ENCODE data around the gene MIXL1. TPM values are rescaled to one million over a fixed set of nuclear protein-coding genes. Genes with fewer than 3 reads are reported as not detected.

The MIXL1 gene
- total RNA-seq, 4 donors from 2014 or later: 0.32 TPM; not detected in 3

DNA sequence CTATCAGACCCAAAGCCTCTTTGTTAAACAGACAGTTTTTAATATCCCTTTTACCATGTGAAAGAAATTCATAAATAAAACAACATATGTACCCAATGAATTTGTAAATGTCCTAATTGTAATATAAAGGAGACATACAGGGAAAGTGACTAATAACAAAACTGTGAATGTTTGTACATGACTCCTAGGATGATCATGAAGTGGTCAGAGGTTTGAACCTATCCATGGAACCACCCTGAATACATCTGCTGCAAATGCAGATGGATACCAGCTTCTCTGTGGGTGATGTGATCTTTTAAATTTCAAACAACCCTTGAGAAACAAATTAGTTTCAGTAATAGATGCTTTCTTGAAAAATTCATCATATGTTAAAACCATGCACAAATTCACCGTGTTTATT is 20.2 kb upstream of the MIXL1 start:
- no peak for DNase-seq
- no peak overlapping the region for H3K4me3 ChIP-seq
- H3K27me3 ChIP-seq: no peaks in the 10 kb centered on the region
- TF ChIP-seq, protein P1, sequence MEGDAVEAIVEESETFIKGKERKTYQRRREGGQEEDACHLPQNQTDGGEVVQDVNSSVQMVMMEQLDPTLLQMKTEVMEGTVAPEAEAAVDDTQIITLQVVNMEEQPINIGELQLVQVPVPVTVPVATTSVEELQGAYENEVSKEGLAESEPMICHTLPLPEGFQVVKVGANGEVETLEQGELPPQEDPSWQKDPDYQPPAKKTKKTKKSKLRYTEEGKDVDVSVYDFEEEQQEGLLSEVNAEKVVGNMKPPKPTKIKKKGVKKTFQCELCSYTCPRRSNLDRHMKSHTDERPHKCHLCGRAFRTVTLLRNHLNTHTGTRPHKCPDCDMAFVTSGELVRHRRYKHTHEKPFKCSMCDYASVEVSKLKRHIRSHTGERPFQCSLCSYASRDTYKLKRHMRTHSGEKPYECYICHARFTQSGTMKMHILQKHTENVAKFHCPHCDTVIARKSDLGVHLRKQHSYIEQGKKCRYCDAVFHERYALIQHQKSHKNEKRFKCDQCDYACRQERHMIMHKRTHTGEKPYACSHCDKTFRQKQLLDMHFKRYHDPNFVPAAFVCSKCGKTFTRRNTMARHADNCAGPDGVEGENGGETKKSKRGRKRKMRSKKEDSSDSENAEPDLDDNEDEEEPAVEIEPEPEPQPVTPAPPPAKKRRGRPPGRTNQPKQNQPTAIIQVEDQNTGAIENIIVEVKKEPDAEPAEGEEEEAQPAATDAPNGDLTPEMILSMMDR (IDR thresholded peaks at IDR 0.05): no peak
- TF ChIP-seq POLR2A (IDR thresholded peaks at IDR 0.05) (no peak), POLR2AphosphoS5 (IDR thresholded peaks at IDR 0.05) (no peak), EP300 (IDR thresholded peaks at IDR 0.05; ENCODE audit: low read depth) (no peak)
- 86 to 100% methylated on average over 1 of the region's 1 CpG for WGBS, 2 donors (ENCODE audit: low coverage in 1 of 2)
- intact Hi-C loops (cut with DNase I; ENCODE audit: low total_unique reads) (no loop called here), in situ Hi-C loops (cut with MboI; ENCODE audit: low pct_ligation_motif_present in 1 of 4, low pct_unique_long_range_greater_than_20kb in 1 of 4, low sequenced_read_pairs in 3 of 4) (loop anchor here in 1 of 4 donors (25.0 kb wide), 1 partner anchor 134 kb away; no protein-coding TSS in a partner anchor)
- no peak overlapping the region for H3K27ac ChIP-seq
- H3K9me3 ChIP-seq: no peaks in the 10 kb centered on the region
- no peaks in the 10 kb centered on the region for H3K4me1 ChIP-seq
- H3K36me3 ChIP-seq: no peaks in the 10 kb centered on the region

DNA sequence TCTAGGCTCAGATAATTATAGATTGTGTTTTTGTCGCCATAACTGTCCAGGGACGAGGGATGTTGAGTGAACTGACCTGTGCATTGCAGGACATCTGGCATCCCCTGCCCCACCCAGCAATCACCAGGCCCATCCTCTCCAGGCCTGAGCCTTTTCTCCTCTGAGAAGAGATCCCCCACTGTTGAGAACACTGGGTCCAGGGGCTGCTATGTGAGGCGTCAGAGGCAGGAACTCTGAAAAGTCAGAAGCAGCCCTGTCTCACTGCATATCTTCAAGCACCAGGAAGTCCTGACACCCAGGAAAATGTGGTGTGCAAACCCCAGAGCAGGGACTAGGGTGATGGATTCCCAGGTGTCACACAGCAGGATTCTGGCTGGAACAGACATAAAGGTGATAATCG is 19.8 kb upstream of the MIXL1 start:
- no peak overlapping the region for H3K27ac ChIP-seq
- DNase-seq: no peak
- 80 to 88% methylated on average over 1 to 4 of the region's 4 CpGs for WGBS, 2 donors (ENCODE audit: low coverage in 1 of 2)
- TF ChIP-seq, protein P1 (IDR thresholded peaks at IDR 0.05): no peak
- TF ChIP-seq EP300 (IDR thresholded peaks at IDR 0.05; ENCODE audit: low read depth): no peak
- no peak for TF ChIP-seq POLR2A (IDR thresholded peaks at IDR 0.05)
- no peak for TF ChIP-seq POLR2AphosphoS5 (IDR thresholded peaks at IDR 0.05)
- no peak overlapping the region for H3K4me3 ChIP-seq
- H3K4me1 ChIP-seq: no peaks in the 10 kb centered on the region
- intact Hi-C loops (cut with DNase I; ENCODE audit: low total_unique reads) (no loop called here), in situ Hi-C loops (cut with MboI; ENCODE audit: low pct_ligation_motif_present in 1 of 4, low pct_unique_long_range_greater_than_20kb in 1 of 4, low sequenced_read_pairs in 3 of 4) (loop anchor here in 1 of 4 donors (25.0 kb wide), 1 partner anchor 134 kb away; no protein-coding TSS in a partner anchor)
- H3K9me3 ChIP-seq: no peaks in the 10 kb centered on the region
- no peaks in the 10 kb centered on the region for H3K36me3 ChIP-seq
- no peaks in the 10 kb centered on the region for H3K27me3 ChIP-seq

DNA sequence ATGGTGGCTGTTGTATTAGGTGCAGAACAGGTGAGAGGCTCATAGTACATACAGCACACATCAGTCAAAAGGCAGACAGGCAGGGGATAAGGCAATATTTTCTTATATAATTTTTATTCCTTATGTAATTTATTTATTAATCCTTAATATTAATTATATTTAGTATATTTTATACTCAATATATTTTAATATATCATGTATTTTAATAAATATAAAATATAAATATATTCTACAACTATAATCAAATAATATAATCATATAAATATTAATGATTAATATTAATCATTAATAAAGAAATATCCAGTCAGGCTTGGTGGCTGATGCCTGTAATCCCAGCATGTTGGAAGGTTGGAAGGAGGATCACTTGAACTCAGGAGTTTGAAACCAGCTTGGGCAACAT is 19.3 kb upstream of the MIXL1 start:
- DNase-seq: no peak
- intact Hi-C loops (cut with DNase I; ENCODE audit: low total_unique reads) (no loop called here), in situ Hi-C loops (cut with MboI; ENCODE audit: low pct_ligation_motif_present in 1 of 4, low pct_unique_long_range_greater_than_20kb in 1 of 4, low sequenced_read_pairs in 3 of 4) (loop anchor here in 1 of 4 donors (25.0 kb wide), 1 partner anchor 133 kb away; no protein-coding TSS in a partner anchor)
- no peak overlapping the region for H3K4me3 ChIP-seq
- TF ChIP-seq POLR2AphosphoS5 (IDR thresholded peaks at IDR 0.05): no peak
- TF ChIP-seq, protein P1 (IDR thresholded peaks at IDR 0.05): no peak
- no peak for TF ChIP-seq POLR2A (IDR thresholded peaks at IDR 0.05)
- TF ChIP-seq EP300 (IDR thresholded peaks at IDR 0.05; ENCODE audit: low read depth): no peak
- H3K9me3 ChIP-seq: no peaks in the 10 kb centered on the region
- no peaks in the 10 kb centered on the region for H3K36me3 ChIP-seq
- no peak overlapping the region for H3K27ac ChIP-seq
- no peaks in the 10 kb centered on the region for H3K27me3 ChIP-seq
- H3K4me1 ChIP-seq: no peaks in the 10 kb centered on the region

DNA sequence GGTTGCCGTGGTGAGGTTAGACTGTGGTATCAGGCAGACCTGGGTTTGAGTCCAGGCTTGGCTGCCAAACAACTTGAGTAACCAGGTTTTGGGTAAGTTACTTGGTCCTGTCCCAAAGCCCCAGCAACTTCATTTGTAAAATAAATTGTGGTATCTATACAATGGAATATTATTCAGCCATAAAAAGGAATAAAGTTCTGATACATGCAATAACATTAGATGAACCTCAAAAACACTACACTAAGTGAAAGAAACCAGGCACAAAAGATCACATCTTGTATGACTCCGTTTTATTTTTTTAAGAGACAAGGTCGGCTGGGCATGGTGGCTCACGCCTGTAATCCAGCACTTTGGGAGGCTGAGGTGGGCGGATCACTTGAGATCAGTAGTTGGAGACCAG is 16.4 kb upstream of the MIXL1 start:
- no peaks in the 10 kb centered on the region for H3K4me1 ChIP-seq
- DNase-seq: no peak
- no peak overlapping the region for H3K4me3 ChIP-seq
- TF ChIP-seq EP300 (IDR thresholded peaks at IDR 0.05; ENCODE audit: low read depth) (no peak), POLR2AphosphoS5 (IDR thresholded peaks at IDR 0.05) (no peak), POLR2A (IDR thresholded peaks at IDR 0.05) (no peak)
- TF ChIP-seq, protein P1 (IDR thresholded peaks at IDR 0.05): no peak
- no peaks in the 10 kb centered on the region for H3K9me3 ChIP-seq
- no peaks in the 10 kb centered on the region for H3K36me3 ChIP-seq
- 89% methylated on average over 4 to 5 of the region's 5 CpGs for WGBS, 2 donors (ENCODE audit: low coverage in 1 of 2)
- H3K27me3 ChIP-seq: no peaks in the 10 kb centered on the region
- H3K27ac ChIP-seq: no peak overlapping the region
- in situ Hi-C loops (cut with MboI; ENCODE audit: low pct_ligation_motif_present in 1 of 4, low pct_unique_long_range_greater_than_20kb in 1 of 4, low sequenced_read_pairs in 3 of 4): loop anchor here in 1 of 4 donors (25.0 kb wide), 1 partner anchor 130 kb away; no protein-coding TSS in a partner anchor
- intact Hi-C loops (cut with DNase I; ENCODE audit: low total_unique reads): no loop called here
